Type B pancreatic cell (in vitro differentiated cells): Measurements from ENCODE around the gene FGD4. TPM values are rescaled to one million over a fixed set of nuclear protein-coding genes. Genes with fewer than 3 reads are reported as not detected.
A peak's percentile ranks its signal among the peaks of the same experiment; 100 is the strongest.
"Not testable (repeated sequence)": the region's sequence is repeated elsewhere in the genome, so short reads cannot be mapped to it uniquely, and the experiment has no call there.

Source experiments
- DNase-seq: peaks from one replicate; pipeline ENCODE4 v3.0.0; 2021; ENCODE audit warnings: mixed read lengths; ENCODE audit not compliant: unreplicated experiment; ENCODE audit errors: extremely low spot score
- H3K27ac Mint-ChIP-seq: 2 replicates; pipeline ENCODE4 v1.8.0; 2021; ENCODE audit warnings: mild to moderate bottlenecking, mixed read lengths
- H3K27me3 Mint-ChIP-seq: 2 replicates; pipeline ENCODE4 v1.8.0; 2021; ENCODE audit warnings: mixed read lengths
- H3K36me3 Mint-ChIP-seq: 2 replicates; pipeline ENCODE4 v1.8.0; 2021; ENCODE audit warnings: mixed read lengths
- H3K4me1 Mint-ChIP-seq: one replicate; pipeline ENCODE4 v1.8.0; 2021; ENCODE audit warnings: mixed read lengths; ENCODE audit not compliant: unreplicated experiment
- H3K4me3 Mint-ChIP-seq: 2 replicates; pipeline ENCODE4 v1.8.0; 2021; ENCODE audit warnings: mild to moderate bottlenecking, mixed read lengths
- H3K9me3 Mint-ChIP-seq: 2 replicates; pipeline ENCODE4 v1.8.0; 2021; ENCODE audit warnings: mixed read lengths
- total RNA-seq: library from RNA; stranded (reverse); gene quantifications from 2 replicates; pipeline ENCODE4 v1.2.1, GENCODE V29; 2021; ENCODE audit warnings: low replicate concordance
- TF ChIP-seq, protein P1 (sequence below): fragments of 200-600 bp; sonication (generic); conservative IDR thresholded peaks from 2 replicates; pipeline ENCODE4 v1.5.0; 2021; ENCODE audit warnings: antibody characterized with exemption, mild to moderate bottlenecking

FGD4 gene
- total RNA-seq, 1 donor from 2014 or later: 26.7 TPM

DNA sequence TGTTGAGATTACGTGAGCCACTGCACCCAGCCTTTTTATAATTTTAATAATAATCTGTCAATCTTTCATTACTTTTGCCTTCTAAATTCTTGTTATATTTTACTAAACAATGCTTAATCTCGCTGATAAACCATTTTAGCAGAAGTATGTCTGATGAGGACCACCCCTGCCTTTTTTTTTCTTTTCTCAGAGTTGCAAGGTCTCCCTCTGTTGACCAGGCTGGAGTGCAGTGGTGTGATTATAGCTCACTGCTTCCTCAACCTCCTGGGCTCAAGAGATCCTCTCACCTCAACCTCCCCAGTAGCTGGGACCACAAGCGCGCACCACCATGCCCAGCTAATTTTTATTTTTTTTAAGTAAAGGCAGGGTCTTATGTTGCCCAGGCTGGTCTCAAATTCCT is 161.2 kb downstream of the FGD4 start:
- Mint-ChIP-seq H3K36me3 (peaks cover 25% of the 10 kb centered on the region), H3K27me3 (no peaks in the 10 kb centered on the region), H3K4me1 (peaks cover 10% of the 10 kb centered on the region), H3K27ac (no peak overlapping the region), H3K4me3 (no peak overlapping the region), H3K9me3 (peaks cover 4% of the 10 kb centered on the region)
- TF ChIP-seq, protein P1, sequence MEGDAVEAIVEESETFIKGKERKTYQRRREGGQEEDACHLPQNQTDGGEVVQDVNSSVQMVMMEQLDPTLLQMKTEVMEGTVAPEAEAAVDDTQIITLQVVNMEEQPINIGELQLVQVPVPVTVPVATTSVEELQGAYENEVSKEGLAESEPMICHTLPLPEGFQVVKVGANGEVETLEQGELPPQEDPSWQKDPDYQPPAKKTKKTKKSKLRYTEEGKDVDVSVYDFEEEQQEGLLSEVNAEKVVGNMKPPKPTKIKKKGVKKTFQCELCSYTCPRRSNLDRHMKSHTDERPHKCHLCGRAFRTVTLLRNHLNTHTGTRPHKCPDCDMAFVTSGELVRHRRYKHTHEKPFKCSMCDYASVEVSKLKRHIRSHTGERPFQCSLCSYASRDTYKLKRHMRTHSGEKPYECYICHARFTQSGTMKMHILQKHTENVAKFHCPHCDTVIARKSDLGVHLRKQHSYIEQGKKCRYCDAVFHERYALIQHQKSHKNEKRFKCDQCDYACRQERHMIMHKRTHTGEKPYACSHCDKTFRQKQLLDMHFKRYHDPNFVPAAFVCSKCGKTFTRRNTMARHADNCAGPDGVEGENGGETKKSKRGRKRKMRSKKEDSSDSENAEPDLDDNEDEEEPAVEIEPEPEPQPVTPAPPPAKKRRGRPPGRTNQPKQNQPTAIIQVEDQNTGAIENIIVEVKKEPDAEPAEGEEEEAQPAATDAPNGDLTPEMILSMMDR: no peak
- no peak for DNase-seq

DNA sequence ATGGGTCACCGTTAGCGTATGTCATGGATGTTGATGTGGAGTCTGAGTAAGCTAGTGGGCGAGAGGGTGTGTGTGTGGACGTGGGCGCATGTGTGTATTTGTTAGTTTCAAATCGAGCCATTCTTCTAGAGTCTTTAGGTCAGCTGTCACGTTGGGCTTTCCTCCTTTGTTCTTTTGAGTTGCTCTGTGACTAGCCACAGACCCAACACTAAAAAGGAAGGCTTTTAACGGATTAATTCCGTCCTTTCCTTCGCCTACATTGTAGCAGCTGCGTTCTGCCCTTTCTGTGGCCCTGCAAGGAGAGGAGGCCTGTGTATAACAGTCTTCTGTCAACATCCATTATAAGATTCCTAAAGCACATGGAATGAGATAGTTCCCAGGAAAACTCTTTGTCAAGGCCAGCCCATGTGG is 162.6 kb downstream of the FGD4 start:
- DNase-seq: no peak
- Mint-ChIP-seq H3K9me3 (peaks cover 4% of the 10 kb centered on the region), H3K27ac (peak overlapping the region; percentile 40), H3K27me3 (no peaks in the 10 kb centered on the region), H3K36me3 (peaks cover 26% of the 10 kb centered on the region), H3K4me3 (peak overlapping the region; percentile 3), H3K4me1 (peaks cover 12% of the 10 kb centered on the region)
- TF ChIP-seq, protein P1: no peak

DNA sequence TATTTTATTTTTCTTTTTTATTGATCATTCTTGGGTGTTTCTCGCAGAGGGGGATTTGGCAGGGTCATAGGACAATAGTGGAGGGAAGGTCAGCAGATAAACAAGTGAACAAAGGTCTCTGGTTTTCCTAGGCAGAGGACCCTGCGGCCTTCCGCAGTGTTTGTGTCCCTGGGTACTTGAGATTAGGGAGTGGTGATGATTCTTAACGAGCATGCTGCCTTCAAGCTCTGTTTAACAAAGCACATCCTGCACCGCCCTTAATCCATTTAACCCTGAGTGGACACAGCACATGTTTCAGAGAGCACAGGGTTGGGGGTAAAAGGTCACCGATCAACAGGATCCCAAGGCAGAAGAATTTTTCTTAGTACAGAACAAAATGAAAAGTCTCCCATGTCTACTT is 163.1 kb downstream of the FGD4 start:
- not testable (repeated sequence) for DNase-seq, H3K9me3 Mint-ChIP-seq, H3K4me3 Mint-ChIP-seq, H3K27me3 Mint-ChIP-seq
- H3K36me3 Mint-ChIP-seq: peaks cover 31% of the 10 kb centered on the region
- H3K27ac Mint-ChIP-seq: peak overlapping the region; percentile 40
- peaks cover 17% of the 10 kb centered on the region for H3K4me1 Mint-ChIP-seq

DNA sequence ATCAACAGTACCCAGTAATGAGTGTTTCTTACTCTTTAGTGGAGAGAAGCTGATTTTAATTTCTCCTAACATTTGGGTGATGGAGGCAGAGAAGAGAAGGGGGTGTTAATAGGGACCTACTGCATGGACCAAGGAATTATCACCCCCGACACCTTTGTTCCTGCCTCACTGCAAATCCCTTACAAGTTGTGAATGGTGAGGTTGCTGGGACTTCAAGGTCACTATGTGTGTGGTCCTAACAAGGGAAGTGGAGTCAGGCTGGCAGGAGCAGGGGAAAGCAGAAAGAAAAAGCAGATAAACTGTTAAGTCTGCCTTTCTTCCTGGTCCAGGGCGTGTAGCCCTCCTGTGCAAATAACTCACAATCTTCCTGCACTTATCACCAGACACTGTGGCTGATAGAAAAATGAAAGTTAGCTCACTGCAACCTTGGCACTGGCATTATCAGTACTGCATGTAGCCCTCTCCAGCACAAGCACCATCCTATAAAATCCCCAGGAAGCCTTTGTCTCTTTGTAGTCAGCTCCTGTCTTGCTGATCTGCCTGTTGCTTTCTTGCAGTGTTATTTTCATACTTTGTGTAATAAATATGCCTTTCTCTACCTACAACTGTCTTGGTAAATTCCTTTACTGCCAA is 167.4 kb downstream of the FGD4 start:
- peaks cover 19% of the 10 kb centered on the region for H3K4me1 Mint-ChIP-seq
- peak overlapping the region; percentile 57 for H3K27ac Mint-ChIP-seq
- H3K4me3 Mint-ChIP-seq: no peak overlapping the region
- no peaks in the 10 kb centered on the region for H3K27me3 Mint-ChIP-seq
- TF ChIP-seq, protein P1: no peak
- peaks cover 33% of the 10 kb centered on the region for H3K36me3 Mint-ChIP-seq
- H3K9me3 Mint-ChIP-seq: no peaks in the 10 kb centered on the region
- DNase-seq: no peak

DNA sequence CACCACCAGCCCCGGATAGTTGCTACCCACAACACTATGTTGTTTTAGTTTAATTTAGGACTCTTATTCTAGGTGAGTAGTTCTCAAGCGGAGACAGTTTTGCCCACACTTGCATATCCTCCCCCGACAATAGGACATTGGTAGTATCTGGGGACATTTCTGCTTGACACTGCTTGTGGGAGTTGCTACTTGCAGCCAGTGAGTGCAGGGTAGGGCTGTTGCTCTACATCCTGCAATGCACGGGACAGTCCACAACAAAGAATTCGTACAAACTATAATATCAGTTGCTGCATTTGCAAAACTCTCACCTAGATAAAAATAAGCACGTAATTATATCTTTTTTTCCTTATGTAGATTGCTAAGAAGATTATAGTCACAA is 167.9 kb downstream of the FGD4 start:
- no peak for DNase-seq
- Mint-ChIP-seq H3K27ac (peak overlapping the region; percentile 57), H3K27me3 (no peaks in the 10 kb centered on the region), H3K4me3 (no peak overlapping the region), H3K36me3 (peaks cover 28% of the 10 kb centered on the region), H3K4me1 (peaks cover 15% of the 10 kb centered on the region), H3K9me3 (no peaks in the 10 kb centered on the region)
- TF ChIP-seq, protein P1: no peak

DNA sequence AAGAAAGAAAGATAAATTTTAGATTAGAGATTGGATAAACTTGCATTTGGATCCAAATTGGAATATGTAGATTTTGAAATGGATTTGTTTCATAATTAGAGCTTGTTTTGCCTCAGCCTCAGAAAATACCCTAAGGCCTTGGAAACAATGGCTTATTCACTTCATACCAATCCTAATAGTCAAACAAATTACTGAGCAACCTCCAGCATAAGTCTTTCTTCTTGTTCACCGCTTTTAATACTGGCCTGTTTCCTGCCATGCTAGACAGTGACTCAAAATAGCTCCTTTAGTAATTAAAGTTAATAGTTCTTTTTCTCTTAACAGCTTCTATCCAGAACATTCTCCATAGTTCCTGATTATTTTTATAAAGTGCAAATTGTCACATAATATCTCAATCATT is 168.9 kb downstream of the FGD4 start:
- peaks cover 15% of the 10 kb centered on the region for H3K4me1 Mint-ChIP-seq
- TF ChIP-seq, protein P1: no peak
- H3K27me3 Mint-ChIP-seq: no peaks in the 10 kb centered on the region
- H3K36me3 Mint-ChIP-seq: peaks cover 28% of the 10 kb centered on the region
- no peak overlapping the region for H3K27ac Mint-ChIP-seq
- H3K4me3 Mint-ChIP-seq: no peak overlapping the region
- H3K9me3 Mint-ChIP-seq: no peaks in the 10 kb centered on the region
- no peak for DNase-seq
